Measurements from ENCODE around the gene RAB1A. TPM values are rescaled to one million over a fixed set of nuclear protein-coding genes. Genes with fewer than 3 reads are reported as not detected.

RAB1A gene
- total RNA-seq, 1 experiment from 2014 or later = 128 TPM

- POLR2A ChIA-PET = interaction anchor here (0.6 kb wide), 1 partner anchor 151 kb away, joined by 4 read pairs; the partner anchor contains the start of gene ACTR2
- no TSS peak for BruUV-seq (replicated peaks)
Observed at GRCh38 chr2:65076345-65076710, 53.6 kb downstream of the RAB1A start.

GRCh38 chr2:65075605-65076344 lies 54.1 kb downstream of the RAB1A start:
- TF ChIP-seq CTCF (IDR thresholded peaks at IDR 0.05) = no peak
- TF ChIP-seq SIN3A (IDR thresholded peaks at IDR 0.05; ENCODE audit: borderline replicate concordance, insufficient read depth, low read depth, low read length) = no peak
- no peak for TF ChIP-seq POLR2AphosphoS5 (IDR thresholded peaks at IDR 0.05; ENCODE audit: low read depth, low read length)
- TF ChIP-seq REST (IDR thresholded peaks at IDR 0.05; ENCODE audit: insufficient read depth in 1 of 2, low read depth in 2 of 2, low read length in 1 of 2) = no peak
- no peak for TF ChIP-seq TCF7L2 (IDR thresholded peaks at IDR 0.05; ENCODE audit: low read depth, low read length)
- POLR2A ChIA-PET = interaction anchor here (0.6 kb wide), 2 partner anchors 11 to 152 kb away, joined by 3 to 4 read pairs; partner anchors contain the start of gene ACTR2
- Histone ChIP-seq H3K27ac (ENCODE audit: low read length) (no peak overlapping the region), H3K9me3 (ENCODE audit: control insufficient read depth, insufficient read depth, low read depth, low read length) (no peaks in the 10 kb centered on the region), H3K4me1 (ENCODE audit: control insufficient read depth, insufficient read depth, low read length) (peaks cover 8% of the 10 kb centered on the region), H3K36me3 (ENCODE audit: control insufficient read depth, insufficient read depth, low read length) (0 out of 2 replicates have a peak, but pooled peaks cover 2% of the 10 kb centered on the region), H3K27me3 (ENCODE audit: control insufficient read depth, insufficient read depth, low read length) (no peaks in the 10 kb centered on the region), H3K4me3 (ENCODE audit: low read depth in 2 of 2, low read length in 2 of 2) (no peak overlapping the region)
- intact Hi-C loops (cut with micrococcal nuclease; ENCODE audit: unreplicated experiment) (no loop called here), in situ Hi-C loops (cut with HindIII; ENCODE audit: low pct_unique_long_range_greater_than_20kb, low sequenced_read_pairs) (no loop called here)
- no TSS peak for BruUV-seq (replicated peaks)
- CTCF ChIA-PET = no interaction called here
- DNase-seq (ENCODE audit: low read depth, low spot score) (no peak), ATAC-seq (peak; percentile 50)

More at GRCh38 chr2:65076345-65076710, 53.6 kb downstream of the RAB1A start:
- in situ Hi-C loops (cut with HindIII; ENCODE audit: low pct_unique_long_range_greater_than_20kb, low sequenced_read_pairs) = no loop called here
- Histone ChIP-seq H3K36me3 (ENCODE audit: control insufficient read depth, insufficient read depth, low read length) (0 out of 2 replicates have a peak, but pooled peaks cover 2% of the 10 kb centered on the region), H3K27ac (ENCODE audit: low read length) (no peak overlapping the region), H3K27me3 (ENCODE audit: control insufficient read depth, insufficient read depth, low read length) (no peaks in the 10 kb centered on the region), H3K4me1 (ENCODE audit: control insufficient read depth, insufficient read depth, low read length) (peaks cover 5% of the 10 kb centered on the region), H3K4me3 (ENCODE audit: low read depth in 2 of 2, low read length in 2 of 2) (no peak overlapping the region), H3K9me3 (ENCODE audit: control insufficient read depth, insufficient read depth, low read depth, low read length) (no peaks in the 10 kb centered on the region)
- DNase-seq (ENCODE audit: low read depth, low spot score) (no peak), ATAC-seq (peak; percentile 15; the same call in 1 of the 2 replicates)
- CTCF ChIA-PET = no interaction called here
- intact Hi-C loops (cut with micrococcal nuclease; ENCODE audit: unreplicated experiment) = no loop called here
- no peak for TF ChIP-seq TCF7L2 (IDR thresholded peaks at IDR 0.05; ENCODE audit: low read depth, low read length)
- TF ChIP-seq SIN3A (IDR thresholded peaks at IDR 0.05; ENCODE audit: borderline replicate concordance, insufficient read depth, low read depth, low read length) = no peak
- no peak for TF ChIP-seq REST (IDR thresholded peaks at IDR 0.05; ENCODE audit: insufficient read depth in 1 of 2, low read depth in 2 of 2, low read length in 1 of 2)
- no peak for TF ChIP-seq CTCF (IDR thresholded peaks at IDR 0.05)
- no peak for TF ChIP-seq POLR2AphosphoS5 (IDR thresholded peaks at IDR 0.05; ENCODE audit: low read depth, low read length)

All from Panc1 (cell line).